Epithelial cell of esophagus (primary cell): ENCODE measurements around the gene GPX2.
A peak's percentile ranks its signal among the peaks of the same experiment; 100 is the strongest.
"Not testable (repeated sequence)": the region's sequence is repeated elsewhere in the genome, so short reads cannot be mapped to it uniquely, and the experiment has no call there.

Experiments used
- DNase-seq: peaks from one replicate; pipeline ENCODE4 v3.0.0; 2010; ENCODE audit warnings: low read depth
- H3K4me3 ChIP-seq: 2 replicates; pipeline ENCODE4 v1.5.1; 2011; ENCODE audit warnings: mild to moderate bottlenecking, low read length, control low read depth
- CTCF ChIP-seq: IDR thresholded peaks from 2 replicates; pipeline ENCODE4 v1.5.1; 2011; ENCODE audit warnings: low read depth, mild to moderate bottlenecking, low read length, control low read depth, inconsistent platforms; ENCODE audit not compliant: insufficient read depth; ENCODE audit errors: missing control alignments

The GPX2 gene

GRCh38 chr14:64915029-64915424, 27.5 kb downstream of the GPX2 start:
- no peak for TF ChIP-seq CTCF
- DNase-seq = no peak

GRCh38 chr14:64914237-64915028, 28.1 kb downstream of the GPX2 start, which contains the start of gene CHURC1:
CHURC1 (plus strand) TSS chr14:64914455; CDS start chr14:64914496, 41 bp downstream.
- peak; percentile 99 for DNase-seq
- no peak for TF ChIP-seq CTCF
- H3K4me3 ChIP-seq = peak within 1 kb of the TSS; percentile 98

More at GRCh38 chr14:64915029-64915424, 27.5 kb downstream of the GPX2 start:
- peak overlapping the region; percentile 98 for H3K4me3 ChIP-seq

- not testable (repeated sequence) for DNase-seq, H3K4me3 ChIP-seq
These were observed 29.1 kb downstream of the GPX2 start for GRCh38 chr14:64913477-64913876.

- DNase-seq = no peak
- TF ChIP-seq CTCF = no peak
These were observed 30.3 kb downstream of the GPX2 start for GRCh38 chr14:64912261-64912660.

DNA sequence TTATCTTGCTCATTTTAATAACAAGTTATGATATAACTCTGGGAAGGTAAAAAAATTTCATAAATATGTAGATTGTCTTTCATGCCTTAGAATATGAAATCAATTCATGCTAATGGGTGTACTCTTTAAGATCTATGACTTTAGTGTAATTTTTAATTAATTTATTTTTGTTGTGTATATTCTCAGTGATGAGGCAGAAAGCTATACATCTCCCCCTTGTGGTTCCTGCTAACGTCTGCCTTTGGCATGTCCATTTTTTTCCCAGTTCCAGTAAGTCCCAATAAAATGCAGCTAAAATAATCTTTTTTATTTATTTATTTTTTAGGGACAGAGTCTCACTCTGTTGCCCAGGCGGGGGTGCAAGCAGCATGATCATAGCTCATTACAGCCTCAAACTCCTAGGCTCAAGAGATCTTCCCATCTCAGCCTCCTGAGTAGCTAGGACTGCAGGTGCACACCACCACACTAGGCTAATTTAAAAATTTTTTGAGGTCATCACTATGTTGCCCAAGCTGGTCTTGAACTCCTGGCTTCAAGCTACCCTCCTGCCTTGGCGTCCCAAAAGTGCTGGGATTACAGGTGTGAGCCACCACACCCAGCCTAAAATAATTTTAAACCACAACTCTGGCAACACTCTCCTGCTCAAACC, 31.6 kb downstream of the GPX2 start:
- no peak overlapping the region for H3K4me3 ChIP-seq
- peak; percentile 78 for TF ChIP-seq CTCF
- DNase-seq = peak; percentile 52

More at GRCh38 chr14:64912261-64912660, 30.3 kb downstream of the GPX2 start:
- H3K4me3 ChIP-seq = no peak overlapping the region

DNA sequence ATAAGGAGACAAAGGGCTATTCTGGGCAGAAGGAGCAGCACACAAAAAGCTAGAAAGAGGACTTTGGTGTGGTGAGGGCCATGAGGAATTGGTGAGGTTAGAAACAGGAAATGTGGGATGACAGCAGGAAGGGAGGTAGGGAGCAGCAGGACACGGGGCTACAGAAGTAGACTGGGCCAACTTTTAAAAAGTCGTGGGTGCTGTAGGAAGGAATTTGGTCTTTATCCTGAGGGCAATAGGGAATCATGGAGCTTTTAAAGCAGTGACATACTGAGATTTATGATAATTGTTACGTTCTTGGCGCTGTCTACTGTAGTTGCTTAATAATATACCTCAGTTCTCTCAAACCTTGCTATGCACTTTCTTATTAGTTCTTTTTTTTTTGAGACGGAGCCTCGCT, 36.5 kb downstream of the GPX2 start:
- no peak for TF ChIP-seq CTCF
- H3K4me3 ChIP-seq = no peak overlapping the region
- no peak for DNase-seq

- no peak overlapping the region for H3K4me3 ChIP-seq
- DNase-seq = no peak
- no peak for TF ChIP-seq CTCF
These were observed 42.6 kb downstream of the GPX2 start for GRCh38 chr14:64899958-64900357.
